ENCODE measurements around the gene GRIK4.

The GRIK4 gene

DNA sequence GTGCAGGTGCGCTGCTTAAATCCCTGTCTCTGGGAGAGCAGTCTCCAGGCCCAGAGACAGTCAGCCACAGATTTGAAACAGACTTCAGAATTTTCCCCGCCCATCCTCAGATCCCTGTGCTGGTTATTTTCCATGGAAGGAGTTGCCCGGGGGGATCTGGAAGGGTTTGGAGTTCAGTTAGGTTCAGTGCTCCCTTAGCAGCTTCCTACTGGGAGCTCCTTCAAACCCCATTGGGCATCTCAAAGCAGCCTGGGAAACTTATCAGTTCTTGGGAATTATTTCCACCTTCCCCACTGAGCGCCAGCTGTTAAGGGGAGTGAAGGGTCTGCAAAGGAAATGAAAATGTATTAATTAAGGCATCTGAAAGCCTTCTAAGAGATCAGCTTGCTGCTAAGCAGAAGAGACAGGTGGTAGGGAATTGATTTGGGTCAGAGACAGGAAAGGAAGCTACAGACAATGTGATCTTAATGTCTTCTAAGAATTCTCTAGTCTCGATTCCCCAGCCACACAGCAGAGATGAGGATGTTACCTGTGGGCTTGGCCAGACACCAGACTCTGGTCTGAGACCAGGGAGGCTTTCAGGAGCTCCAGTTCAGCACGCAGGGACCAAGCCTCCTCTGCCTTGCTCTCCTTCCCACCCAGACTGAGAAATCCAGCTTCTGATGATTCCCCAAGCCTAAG, 406.2 kb downstream of the GRIK4 start:
- Histone ChIP-seq H3K9ac (ENCODE audit: insufficient read length, low read depth) (no peak overlapping the region), H3K4me3 (ENCODE audit: insufficient read length, low read depth) (no peak overlapping the region), H3K9me3 (ENCODE audit: insufficient read depth, low read length) (no peaks in the 10 kb centered on the region), H3K4me1 (ENCODE audit: insufficient read depth, insufficient read length) (peaks cover 3% of the 10 kb centered on the region), H3K27me3 (ENCODE audit: insufficient read depth, insufficient read length) (no peaks in the 10 kb centered on the region), H3K36me3 (ENCODE audit: insufficient read depth, insufficient read length, low read length) (no peaks in the 10 kb centered on the region)
- TF ChIP-seq ZNF274 (IDR thresholded peaks at IDR 0.05; ENCODE audit: low read depth, low read length) (no peak), SUZ12 (IDR thresholded peaks at IDR 0.05; ENCODE audit: extremely low read depth, insufficient read depth, insufficient read length) (no peak), YY1 (IDR thresholded peaks at IDR 0.05; ENCODE audit: insufficient read depth, insufficient read length) (no peak)
- no peak for DNase-seq (ENCODE audit: low read depth, low spot score)

DNA sequence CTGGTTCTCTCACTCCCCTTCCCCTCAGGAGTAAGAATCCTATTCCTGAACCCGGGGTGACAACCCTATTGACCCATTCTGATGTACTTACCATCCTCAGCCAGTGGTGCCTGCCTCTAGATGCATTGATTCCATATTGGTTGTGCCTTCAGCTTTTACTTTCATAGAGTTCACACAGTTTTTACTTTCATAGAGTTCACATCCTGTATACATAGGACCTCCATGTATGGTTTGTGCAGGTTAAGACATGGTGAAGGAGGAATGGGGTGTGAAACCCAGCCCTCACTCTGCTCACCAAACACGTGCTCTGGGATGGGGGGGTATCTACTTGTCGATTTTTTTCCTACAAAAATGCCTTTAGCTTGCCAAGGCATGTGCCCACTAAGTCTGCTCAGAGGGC, 406.7 kb downstream of the GRIK4 start:
- H3K4me1 ChIP-seq (ENCODE audit: insufficient read depth, insufficient read length) = peaks cover 3% of the 10 kb centered on the region
- no peaks in the 10 kb centered on the region for H3K36me3 ChIP-seq (ENCODE audit: insufficient read depth, insufficient read length, low read length)
- DNase-seq (ENCODE audit: low read depth, low spot score) = no peak
- TF ChIP-seq SUZ12 (IDR thresholded peaks at IDR 0.05; ENCODE audit: extremely low read depth, insufficient read depth, insufficient read length) (no peak), ZNF274 (IDR thresholded peaks at IDR 0.05; ENCODE audit: low read depth, low read length) (no peak)
- no peak overlapping the region for H3K4me3 ChIP-seq (ENCODE audit: insufficient read length, low read depth)
- no peaks in the 10 kb centered on the region for H3K27me3 ChIP-seq (ENCODE audit: insufficient read depth, insufficient read length)
- H3K9ac ChIP-seq (ENCODE audit: insufficient read length, low read depth) = no peak overlapping the region
- no peaks in the 10 kb centered on the region for H3K9me3 ChIP-seq (ENCODE audit: insufficient read depth, low read length)

- DNase-seq (ENCODE audit: low read depth, low spot score) = no peak
- peaks cover 3% of the 10 kb centered on the region for H3K4me1 ChIP-seq (ENCODE audit: insufficient read depth, insufficient read length)
- no peaks in the 10 kb centered on the region for H3K9me3 ChIP-seq (ENCODE audit: insufficient read depth, low read length)
- TF ChIP-seq YY1 (IDR thresholded peaks at IDR 0.05; ENCODE audit: insufficient read depth, insufficient read length) (no peak), ZNF274 (IDR thresholded peaks at IDR 0.05; ENCODE audit: low read depth, low read length) (no peak), SUZ12 (IDR thresholded peaks at IDR 0.05; ENCODE audit: extremely low read depth, insufficient read depth, insufficient read length) (no peak)
- no peaks in the 10 kb centered on the region for H3K36me3 ChIP-seq (ENCODE audit: insufficient read depth, insufficient read length, low read length)
- no peak overlapping the region for H3K9ac ChIP-seq (ENCODE audit: insufficient read length, low read depth)
- no peak overlapping the region for H3K4me3 ChIP-seq (ENCODE audit: insufficient read length, low read depth)
- H3K27me3 ChIP-seq (ENCODE audit: insufficient read depth, insufficient read length) = no peaks in the 10 kb centered on the region
Observed at GRCh38 chr11:120919045-120919444, 407.5 kb downstream of the GRIK4 start.

- Histone ChIP-seq H3K4me3 (ENCODE audit: insufficient read length, low read depth) (no peak overlapping the region), H3K4me1 (ENCODE audit: insufficient read depth, insufficient read length) (peaks cover 3% of the 10 kb centered on the region), H3K27me3 (ENCODE audit: insufficient read depth, insufficient read length) (no peaks in the 10 kb centered on the region), H3K36me3 (ENCODE audit: insufficient read depth, insufficient read length, low read length) (no peaks in the 10 kb centered on the region), H3K9me3 (ENCODE audit: insufficient read depth, low read length) (no peaks in the 10 kb centered on the region), H3K9ac (ENCODE audit: insufficient read length, low read depth) (no peak overlapping the region)
- no peak for TF ChIP-seq ZNF274 (IDR thresholded peaks at IDR 0.05; ENCODE audit: low read depth, low read length)
- TF ChIP-seq YY1 (IDR thresholded peaks at IDR 0.05; ENCODE audit: insufficient read depth, insufficient read length) = no peak
- no peak for TF ChIP-seq SUZ12 (IDR thresholded peaks at IDR 0.05; ENCODE audit: extremely low read depth, insufficient read depth, insufficient read length)
- DNase-seq (ENCODE audit: low read depth, low spot score) = no peak
Observed at GRCh38 chr11:120919566-120919965, 408.0 kb downstream of the GRIK4 start.

GRCh38 chr11:120923866-120924508, 412.4 kb downstream of the GRIK4 start:
- H3K9ac ChIP-seq (ENCODE audit: insufficient read length, low read depth) = no peak overlapping the region
- no peak for DNase-seq (ENCODE audit: low read depth, low spot score)
- TF ChIP-seq SUZ12 (IDR thresholded peaks at IDR 0.05; ENCODE audit: extremely low read depth, insufficient read depth, insufficient read length) (no peak), YY1 (IDR thresholded peaks at IDR 0.05; ENCODE audit: insufficient read depth, insufficient read length) (no peak), ZNF274 (IDR thresholded peaks at IDR 0.05; ENCODE audit: low read depth, low read length) (no peak)
- no peak overlapping the region for H3K4me3 ChIP-seq (ENCODE audit: insufficient read length, low read depth)
- H3K9me3 ChIP-seq (ENCODE audit: insufficient read depth, low read length) = no peaks in the 10 kb centered on the region
- H3K36me3 ChIP-seq (ENCODE audit: insufficient read depth, insufficient read length, low read length) = no peaks in the 10 kb centered on the region
- no peaks in the 10 kb centered on the region for H3K4me1 ChIP-seq (ENCODE audit: insufficient read depth, insufficient read length)
- H3K27me3 ChIP-seq (ENCODE audit: insufficient read depth, insufficient read length) = no peaks in the 10 kb centered on the region

GRCh38 chr11:120925944-120926343, 414.4 kb downstream of the GRIK4 start:
- TF ChIP-seq ZNF274 (IDR thresholded peaks at IDR 0.05; ENCODE audit: low read depth, low read length) = no peak
- TF ChIP-seq SUZ12 (IDR thresholded peaks at IDR 0.05; ENCODE audit: extremely low read depth, insufficient read depth, insufficient read length) = no peak
- TF ChIP-seq YY1 (IDR thresholded peaks at IDR 0.05; ENCODE audit: insufficient read depth, insufficient read length) = no peak
- no peak overlapping the region for H3K9ac ChIP-seq (ENCODE audit: insufficient read length, low read depth)
- H3K4me3 ChIP-seq (ENCODE audit: insufficient read length, low read depth) = no peak overlapping the region
- H3K36me3 ChIP-seq (ENCODE audit: insufficient read depth, insufficient read length, low read length) = no peaks in the 10 kb centered on the region
- DNase-seq (ENCODE audit: low read depth, low spot score) = no peak
- H3K27me3 ChIP-seq (ENCODE audit: insufficient read depth, insufficient read length) = no peaks in the 10 kb centered on the region
- no peaks in the 10 kb centered on the region for H3K4me1 ChIP-seq (ENCODE audit: insufficient read depth, insufficient read length)
- no peaks in the 10 kb centered on the region for H3K9me3 ChIP-seq (ENCODE audit: insufficient read depth, low read length)

GRCh38 chr11:120928627-120929026, 417.1 kb downstream of the GRIK4 start:
- H3K4me3 ChIP-seq (ENCODE audit: insufficient read length, low read depth) = no peak overlapping the region
- no peaks in the 10 kb centered on the region for H3K9me3 ChIP-seq (ENCODE audit: insufficient read depth, low read length)
- H3K9ac ChIP-seq (ENCODE audit: insufficient read length, low read depth) = no peak overlapping the region
- no peak for TF ChIP-seq SUZ12 (IDR thresholded peaks at IDR 0.05; ENCODE audit: extremely low read depth, insufficient read depth, insufficient read length)
- TF ChIP-seq ZNF274 (IDR thresholded peaks at IDR 0.05; ENCODE audit: low read depth, low read length) = no peak
- no peak for TF ChIP-seq YY1 (IDR thresholded peaks at IDR 0.05; ENCODE audit: insufficient read depth, insufficient read length)
- no peaks in the 10 kb centered on the region for H3K27me3 ChIP-seq (ENCODE audit: insufficient read depth, insufficient read length)
- DNase-seq (ENCODE audit: low read depth, low spot score) = no peak
- H3K4me1 ChIP-seq (ENCODE audit: insufficient read depth, insufficient read length) = peaks cover 5% of the 10 kb centered on the region
- H3K36me3 ChIP-seq (ENCODE audit: insufficient read depth, insufficient read length, low read length) = no peaks in the 10 kb centered on the region

Measured in NT2/D1 (cell line).